NB4 (cell line): ENCODE measurements around the gene PDK2.

Experiments
- MYC ChIP-seq: IDR thresholded peaks from 2 replicates; pipeline ENCODE4 v1.6.1; 2011; ENCODE audit warnings: low read depth, low read length
- POLR2A ChIP-seq: IDR thresholded peaks from 2 replicates; pipeline ENCODE4 v1.6.1; 2011; ENCODE audit warnings: mild to moderate bottlenecking; ENCODE audit not compliant: insufficient read length; ENCODE audit errors: extremely low read depth
- TF ChIP-seq, protein P1 (sequence below): IDR thresholded peaks from one replicate; pipeline ENCODE4 v1.5.1; 2012; ENCODE audit warnings: low read depth, low read length

DNA sequence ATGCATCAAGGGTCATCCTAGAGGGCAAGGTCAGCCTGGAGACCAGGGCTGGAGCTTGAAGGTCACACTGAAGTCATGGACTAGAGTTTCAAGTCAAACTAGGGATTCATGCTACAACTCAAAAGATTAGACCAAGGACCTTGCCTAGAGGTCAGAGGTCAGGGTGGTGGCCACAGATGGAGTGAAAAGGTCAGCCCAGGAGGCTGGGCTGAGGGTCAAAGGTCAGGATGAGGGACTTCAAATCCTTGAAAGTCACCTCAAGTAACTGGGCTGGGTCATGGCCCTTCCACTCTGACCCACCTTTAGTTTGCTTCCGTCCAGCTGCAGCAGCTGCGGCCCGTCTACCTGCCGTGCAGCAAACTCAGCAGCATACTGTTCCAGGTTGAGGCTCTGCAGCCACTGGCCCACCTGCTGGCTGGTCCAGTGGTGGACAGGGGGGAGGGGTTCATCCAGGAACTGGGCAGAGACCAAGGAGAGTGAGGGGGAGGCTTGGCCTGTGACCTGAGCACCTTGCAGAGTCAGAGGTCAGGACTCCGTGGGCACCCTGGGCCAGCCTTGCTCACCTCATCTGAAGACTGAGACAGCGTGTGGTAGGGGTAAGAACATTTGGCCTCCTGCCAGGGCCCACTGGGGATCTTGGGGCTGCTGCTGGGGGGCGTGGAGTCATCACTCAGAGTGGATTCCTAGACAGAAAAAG lies 18.6 kb downstream of the PDK2 start:
- TF ChIP-seq, protein P1, sequence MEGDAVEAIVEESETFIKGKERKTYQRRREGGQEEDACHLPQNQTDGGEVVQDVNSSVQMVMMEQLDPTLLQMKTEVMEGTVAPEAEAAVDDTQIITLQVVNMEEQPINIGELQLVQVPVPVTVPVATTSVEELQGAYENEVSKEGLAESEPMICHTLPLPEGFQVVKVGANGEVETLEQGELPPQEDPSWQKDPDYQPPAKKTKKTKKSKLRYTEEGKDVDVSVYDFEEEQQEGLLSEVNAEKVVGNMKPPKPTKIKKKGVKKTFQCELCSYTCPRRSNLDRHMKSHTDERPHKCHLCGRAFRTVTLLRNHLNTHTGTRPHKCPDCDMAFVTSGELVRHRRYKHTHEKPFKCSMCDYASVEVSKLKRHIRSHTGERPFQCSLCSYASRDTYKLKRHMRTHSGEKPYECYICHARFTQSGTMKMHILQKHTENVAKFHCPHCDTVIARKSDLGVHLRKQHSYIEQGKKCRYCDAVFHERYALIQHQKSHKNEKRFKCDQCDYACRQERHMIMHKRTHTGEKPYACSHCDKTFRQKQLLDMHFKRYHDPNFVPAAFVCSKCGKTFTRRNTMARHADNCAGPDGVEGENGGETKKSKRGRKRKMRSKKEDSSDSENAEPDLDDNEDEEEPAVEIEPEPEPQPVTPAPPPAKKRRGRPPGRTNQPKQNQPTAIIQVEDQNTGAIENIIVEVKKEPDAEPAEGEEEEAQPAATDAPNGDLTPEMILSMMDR, result no peak
- TF ChIP-seq POLR2A (no peak), MYC (no peak)
